Stimulated activated CD8-positive, alpha-beta memory T cell treated with anti-CD3 and anti-CD28 coated beads, Interleukin-7, amount 100 ng/mL, for 4 hours (primary cell): ENCODE data around the gene LMOD2.

Experiments
- DNase-seq, 2 donors: peaks; one replicate each; pipeline ENCODE4 v3.0.0-alpha.2; 2020; ENCODE audit warnings: low read depth in 2 of 2

The LMOD2 gene

GRCh38 chr7:123673137-123673732, 17.6 kb downstream of the LMOD2 start:
- no peak for DNase-seq

DNA sequence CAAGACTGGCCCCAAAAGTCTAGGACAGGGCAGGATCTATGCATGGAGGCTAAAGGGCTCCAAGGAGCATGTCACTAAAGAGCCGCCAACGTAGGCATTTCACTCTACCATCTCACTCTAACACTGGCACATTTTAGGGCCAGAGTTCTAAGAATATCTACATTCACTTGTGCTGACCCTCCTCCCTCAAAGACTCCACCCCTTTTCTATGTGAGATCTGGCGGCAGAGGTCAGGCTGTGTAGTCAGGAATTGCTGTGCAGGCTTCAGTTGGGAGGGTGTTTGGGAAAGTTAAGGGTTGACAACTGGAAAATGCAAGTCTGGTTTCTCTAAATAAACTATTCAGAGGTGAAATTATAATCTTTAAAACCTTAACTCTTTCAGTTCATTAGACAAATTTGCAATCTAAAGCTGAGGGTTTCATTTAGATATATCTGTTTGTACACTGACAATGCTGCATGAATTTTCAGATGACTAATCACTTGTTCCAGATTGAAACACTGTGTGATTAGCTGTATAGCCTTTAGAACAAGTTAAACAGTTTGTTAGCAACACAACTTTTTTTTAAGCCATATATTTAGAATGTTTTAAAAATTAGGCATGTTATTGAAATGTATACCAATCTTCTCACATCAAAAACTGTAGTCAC, 18.2 kb downstream of the LMOD2 start:
- no peak for DNase-seq

DNA sequence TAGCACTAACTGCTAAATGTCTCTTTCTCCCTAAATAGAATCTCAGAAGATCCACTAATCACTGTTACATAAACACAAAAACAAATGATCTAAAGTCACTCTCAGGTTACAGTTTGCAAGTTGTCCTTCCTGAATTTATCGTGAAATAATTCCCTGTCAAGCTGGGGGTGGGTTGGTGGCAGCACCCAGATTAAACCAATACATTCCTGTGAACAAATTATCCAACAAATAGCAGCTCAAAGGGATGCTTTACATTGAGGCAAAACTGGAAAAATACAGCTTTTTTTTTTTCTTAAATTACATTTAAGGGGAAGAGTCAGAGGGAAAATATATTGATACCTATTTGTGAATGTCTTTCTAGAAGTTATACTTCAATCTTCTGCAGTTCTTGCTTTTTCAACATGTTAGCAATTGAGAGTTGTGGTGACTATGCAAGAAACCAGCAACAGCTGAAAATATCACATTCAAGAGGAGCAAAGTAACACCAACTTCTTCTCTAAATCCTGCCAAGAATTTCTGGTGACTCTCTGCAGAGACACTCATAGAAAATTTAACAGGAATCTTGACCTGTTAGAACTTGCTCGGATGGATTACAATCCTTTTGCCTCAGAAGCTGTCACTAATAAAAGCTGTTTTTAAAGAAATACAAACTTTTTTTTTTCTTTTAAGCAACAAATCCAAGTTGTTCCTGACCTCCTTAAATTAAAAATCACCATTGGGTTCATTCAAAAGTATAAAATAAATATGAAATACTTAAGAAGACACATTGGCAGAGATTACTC, 18.9 kb downstream of the LMOD2 start:
- DNase-seq = no peak

DNA sequence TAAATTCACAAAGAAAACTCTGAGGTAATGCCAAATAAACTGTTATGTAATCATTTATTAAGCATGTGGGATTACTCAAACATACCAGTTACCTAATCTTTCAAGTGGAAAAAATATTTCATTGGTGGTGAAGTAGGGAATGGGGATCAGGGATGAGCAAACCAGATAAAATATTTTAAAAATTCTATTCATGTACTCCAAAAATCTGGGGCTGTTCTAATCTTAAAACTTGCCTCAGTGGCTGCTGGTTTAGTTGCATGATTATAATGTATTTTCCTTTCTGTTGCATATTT, 19.5 kb downstream of the LMOD2 start:
- no peak for DNase-seq

- no peak for DNase-seq
Measured at GRCh38 chr7:123677061-123677715, 21.5 kb downstream of the LMOD2 start.

GRCh38 chr7:123679614-123680013, 23.9 kb downstream of the LMOD2 start:
- DNase-seq = no peak

DNA sequence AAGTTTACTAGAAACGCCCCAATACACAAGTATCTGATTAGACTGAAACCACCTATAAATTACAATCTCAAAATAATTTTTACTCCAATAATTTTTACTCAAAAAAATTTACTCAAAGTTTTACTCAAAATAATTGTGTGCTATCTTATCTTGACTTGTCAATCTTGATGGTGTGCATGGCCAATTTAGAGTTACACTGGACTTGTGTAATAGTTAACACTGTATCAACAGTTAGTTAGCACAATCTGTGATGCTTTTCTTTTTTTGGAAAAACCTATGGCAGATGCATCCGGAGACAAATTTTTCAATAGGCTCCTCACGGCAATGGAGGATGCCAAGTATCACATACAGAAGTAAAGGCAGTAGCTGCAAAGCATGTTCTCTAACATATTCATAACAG, 24.9 kb downstream of the LMOD2 start:
- no peak for DNase-seq

DNA sequence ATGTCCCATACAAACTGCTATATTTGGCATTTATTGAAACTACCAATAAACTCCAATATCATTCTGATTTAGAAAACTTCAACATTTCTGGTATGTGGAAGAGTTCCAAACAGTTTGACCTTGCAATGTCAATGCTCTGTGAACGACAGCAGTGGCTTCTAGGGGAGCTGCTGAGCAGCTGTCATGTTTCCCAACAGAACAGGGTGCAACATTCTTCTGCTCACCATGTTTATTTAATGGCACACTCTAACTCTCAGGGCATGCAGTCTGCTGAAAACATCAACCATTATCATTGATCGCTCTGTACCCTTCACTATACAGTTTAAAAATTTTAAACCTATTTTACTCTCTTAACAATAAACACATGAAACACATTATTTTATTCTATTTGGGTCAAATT, 25.9 kb downstream of the LMOD2 start:
- DNase-seq = no peak

DNA sequence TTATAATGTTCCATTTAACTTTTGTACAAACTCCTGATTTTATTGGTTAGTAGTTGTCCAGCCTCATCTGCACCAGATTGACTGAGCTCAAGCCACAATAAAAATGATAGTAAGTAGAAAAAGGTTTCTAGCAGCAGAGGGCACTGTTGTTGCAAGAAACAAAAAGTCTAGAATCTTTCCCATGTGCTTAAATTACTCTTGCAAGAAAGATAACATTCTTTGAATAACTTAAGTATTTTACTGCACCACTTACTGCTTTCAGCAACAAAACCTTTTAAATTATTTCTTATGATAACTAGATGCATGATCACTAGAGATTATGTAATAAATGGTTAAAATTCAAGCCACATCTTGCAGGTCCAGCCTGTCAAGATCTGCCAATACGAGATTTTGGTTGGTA, 27.0 kb downstream of the LMOD2 start:
- DNase-seq = no peak

DNA sequence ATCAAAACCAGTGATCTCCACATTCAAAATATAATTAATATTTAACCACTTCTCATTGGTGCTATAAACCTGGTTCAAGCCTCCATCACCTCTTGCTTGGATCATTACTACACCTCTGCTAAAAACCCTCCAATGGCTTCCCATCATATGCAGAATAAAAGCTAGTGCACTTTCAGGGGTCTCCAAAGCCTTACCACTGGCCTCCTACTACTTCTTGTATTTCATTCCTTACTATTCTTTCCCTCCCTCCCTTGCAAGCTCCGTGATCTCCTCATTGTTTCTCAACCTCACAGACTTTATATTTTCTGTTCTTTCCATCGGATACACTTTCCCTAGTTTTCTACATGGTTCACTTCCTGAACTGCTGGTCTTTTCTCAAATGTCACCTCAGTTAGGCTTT, 31.5 kb downstream of the LMOD2 start:
- DNase-seq = no peak

DNA sequence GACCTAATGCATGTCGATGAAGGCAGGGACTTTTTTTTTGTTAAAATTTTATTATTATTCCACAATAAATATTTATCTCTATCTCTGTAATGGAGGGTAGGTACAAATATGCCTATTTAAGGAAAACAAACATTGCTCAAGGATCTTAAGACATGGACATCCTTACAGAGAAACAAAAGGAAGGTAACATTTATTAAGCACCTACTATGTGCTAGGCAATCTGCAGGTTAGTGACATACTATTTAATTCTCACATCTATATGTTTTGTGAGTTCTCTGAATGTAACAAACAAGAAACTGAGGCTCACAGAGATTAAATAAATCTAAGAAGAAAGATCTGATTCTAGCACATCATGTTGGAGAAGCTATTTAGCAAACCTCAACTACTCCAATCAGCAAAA, 32.1 kb downstream of the LMOD2 start:
- no peak for DNase-seq

DNA sequence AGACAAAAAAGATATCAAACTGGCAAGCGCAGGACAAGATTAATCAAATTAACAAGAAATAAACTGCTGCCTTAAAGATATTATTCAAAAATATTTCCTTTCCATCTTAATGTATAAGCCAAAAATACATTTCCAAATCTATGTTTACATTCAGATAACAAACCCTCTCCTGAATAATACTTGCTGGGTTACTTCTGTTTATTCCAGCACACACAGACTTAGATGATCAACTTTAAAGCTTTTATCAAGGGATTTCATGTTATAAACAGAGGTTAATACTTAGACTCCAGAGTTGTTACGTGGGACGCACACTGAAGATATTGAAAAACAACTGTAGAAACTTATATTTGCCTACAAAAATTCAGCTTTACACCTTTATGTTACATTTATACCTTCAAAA, 33.6 kb downstream of the LMOD2 start:
- no peak for DNase-seq

GRCh38 chr7:123690550-123690949, 34.9 kb downstream of the LMOD2 start:
- DNase-seq = no peak

DNA sequence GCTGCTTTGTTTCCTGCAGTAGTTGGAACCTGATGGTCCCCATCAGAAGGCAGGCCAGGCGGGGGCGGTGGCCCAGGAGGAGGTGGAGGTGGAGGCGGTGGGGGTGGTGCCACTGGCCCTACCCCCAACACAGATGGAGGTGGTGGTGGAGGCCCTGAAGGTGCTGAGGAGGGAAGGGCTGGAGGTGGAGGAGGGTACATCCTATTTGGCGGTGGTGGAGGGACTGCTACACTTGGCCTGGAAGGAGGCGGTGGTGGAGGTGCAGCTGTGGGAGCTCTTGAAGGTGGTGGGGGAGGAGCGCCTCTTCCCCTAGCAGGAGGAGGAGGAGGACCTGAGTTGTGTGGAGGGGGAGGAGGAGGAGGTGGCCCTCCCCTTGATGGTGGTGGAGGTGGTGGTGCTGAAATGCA, 36.8 kb downstream of the LMOD2 start:
- DNase-seq = no peak

DNA sequence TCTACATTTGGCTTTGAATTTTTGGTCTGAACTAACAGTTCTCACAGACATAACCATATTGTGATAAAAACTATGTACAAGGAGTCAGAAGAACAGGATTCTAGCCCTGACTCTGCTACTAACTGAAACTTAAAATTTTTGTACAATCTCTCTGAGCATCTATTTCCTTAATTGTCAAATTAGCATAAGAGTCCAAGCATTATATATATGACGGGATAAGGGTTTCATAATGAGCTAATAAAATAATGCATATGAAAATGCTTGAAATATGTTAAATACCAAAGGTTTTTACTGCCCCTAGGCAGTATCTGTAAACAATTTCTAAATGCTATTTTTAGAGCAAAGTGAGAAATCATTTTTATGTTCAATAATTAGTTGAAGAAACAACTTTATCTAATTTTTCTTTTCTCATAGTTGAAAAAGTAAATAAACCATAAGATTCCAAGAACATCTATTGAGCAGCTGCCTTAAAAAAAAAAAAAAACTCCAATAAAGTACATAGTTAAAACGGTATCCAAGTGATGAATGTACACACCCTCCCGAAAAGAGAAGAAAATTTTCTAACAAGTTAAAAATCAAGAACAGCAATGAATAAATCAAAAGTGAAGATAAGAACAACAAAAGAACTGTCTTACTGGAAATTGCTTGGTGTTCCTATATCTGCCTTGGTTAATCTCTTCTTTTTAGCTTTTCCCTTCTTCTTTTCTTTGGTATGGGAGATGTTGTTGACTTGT, 40.4 kb downstream of the LMOD2 start:
- no peak for DNase-seq

GRCh38 chr7:123705211-123705901, 49.7 kb downstream of the LMOD2 start:
- no peak for DNase-seq

GRCh38 chr7:123709525-123709924, 53.9 kb downstream of the LMOD2 start:
- DNase-seq = no peak

GRCh38 chr7:123710683-123711082, 55.0 kb downstream of the LMOD2 start:
- DNase-seq = no peak

DNA sequence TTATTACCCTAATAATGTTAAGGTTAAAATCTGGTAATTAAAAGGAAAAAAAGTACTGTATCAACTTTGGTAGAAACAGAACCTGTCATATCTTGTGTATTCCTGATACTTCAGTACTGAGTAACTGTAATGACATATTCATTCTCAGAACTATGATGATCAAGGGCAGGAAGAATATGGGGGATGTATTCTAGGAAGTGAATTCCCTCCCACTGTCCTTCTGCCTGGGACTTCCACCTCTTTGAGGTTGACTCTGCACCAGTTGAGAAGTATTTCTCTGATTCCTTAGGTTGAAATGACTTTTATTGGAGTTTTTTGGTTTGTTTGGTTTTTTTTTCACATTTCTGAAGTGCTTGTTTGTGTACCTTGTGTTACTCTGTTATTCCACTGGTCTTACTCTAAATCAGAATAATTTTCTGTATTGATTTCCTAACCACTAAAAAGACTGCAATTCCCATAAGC, 56.2 kb downstream of the LMOD2 start:
- DNase-seq = no peak

- DNase-seq = no peak
Measured at GRCh38 chr7:123712619-123713018, 57.0 kb downstream of the LMOD2 start.
